AG09309 (cell line): Measurements from ENCODE around the gene KCNS1.

Experiments
- DNase-seq: peaks from one replicate; pipeline ENCODE4 v3.0.0-alpha.2; 2010; ENCODE audit warnings: low read depth
- H3K4me3 ChIP-seq: 2 replicates; pipeline ENCODE4 v1.5.1; 2011; ENCODE audit warnings: mild to moderate bottlenecking, low read depth, low read length, moderate library complexity; ENCODE audit not compliant: control insufficient read depth
- TF ChIP-seq, protein P1 (sequence below): IDR thresholded peaks from 2 replicates; pipeline ENCODE4 v1.5.1; 2011; ENCODE audit warnings: mild to moderate bottlenecking, low read depth, low read length, inconsistent platforms; ENCODE audit not compliant: insufficient read depth, control insufficient read depth; ENCODE audit errors: missing control alignments

KCNS1 gene

DNA sequence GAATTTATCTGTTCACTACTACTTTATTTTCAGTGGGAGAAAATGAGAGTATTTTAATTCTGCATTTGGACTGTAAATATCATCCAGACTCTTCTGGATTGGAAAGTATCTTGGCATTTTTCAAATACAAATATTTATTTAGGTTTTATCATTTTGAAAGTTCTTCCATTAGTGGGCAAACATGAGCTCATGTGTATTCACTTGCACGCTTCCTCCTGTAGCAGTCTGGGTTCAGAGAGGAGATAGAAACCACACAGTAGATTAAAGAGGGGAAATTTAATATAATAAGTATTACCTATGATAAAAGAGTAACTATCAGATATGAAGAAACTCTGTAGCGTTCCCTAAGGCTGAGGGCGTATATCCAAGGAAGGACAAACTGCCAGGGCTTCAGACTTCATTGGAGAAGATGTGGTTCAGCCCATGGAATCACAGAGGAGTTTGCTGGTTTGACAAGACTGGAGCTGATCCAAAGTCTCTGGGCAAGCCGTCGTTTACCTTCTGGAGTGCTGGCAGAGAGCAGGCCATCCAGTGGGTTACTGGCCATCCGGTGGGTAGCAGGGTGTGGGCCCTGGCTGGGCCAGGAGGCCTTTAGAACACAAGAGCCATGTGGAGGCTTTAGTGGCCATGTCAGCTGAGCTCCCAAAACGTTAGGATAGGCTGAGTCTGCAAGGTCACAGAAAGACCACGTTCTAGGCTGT, 44.3 kb downstream of the KCNS1 start:
- H3K4me3 ChIP-seq = no peak overlapping the region
- DNase-seq = no peak
- TF ChIP-seq, protein P1, sequence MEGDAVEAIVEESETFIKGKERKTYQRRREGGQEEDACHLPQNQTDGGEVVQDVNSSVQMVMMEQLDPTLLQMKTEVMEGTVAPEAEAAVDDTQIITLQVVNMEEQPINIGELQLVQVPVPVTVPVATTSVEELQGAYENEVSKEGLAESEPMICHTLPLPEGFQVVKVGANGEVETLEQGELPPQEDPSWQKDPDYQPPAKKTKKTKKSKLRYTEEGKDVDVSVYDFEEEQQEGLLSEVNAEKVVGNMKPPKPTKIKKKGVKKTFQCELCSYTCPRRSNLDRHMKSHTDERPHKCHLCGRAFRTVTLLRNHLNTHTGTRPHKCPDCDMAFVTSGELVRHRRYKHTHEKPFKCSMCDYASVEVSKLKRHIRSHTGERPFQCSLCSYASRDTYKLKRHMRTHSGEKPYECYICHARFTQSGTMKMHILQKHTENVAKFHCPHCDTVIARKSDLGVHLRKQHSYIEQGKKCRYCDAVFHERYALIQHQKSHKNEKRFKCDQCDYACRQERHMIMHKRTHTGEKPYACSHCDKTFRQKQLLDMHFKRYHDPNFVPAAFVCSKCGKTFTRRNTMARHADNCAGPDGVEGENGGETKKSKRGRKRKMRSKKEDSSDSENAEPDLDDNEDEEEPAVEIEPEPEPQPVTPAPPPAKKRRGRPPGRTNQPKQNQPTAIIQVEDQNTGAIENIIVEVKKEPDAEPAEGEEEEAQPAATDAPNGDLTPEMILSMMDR = no peak

DNA sequence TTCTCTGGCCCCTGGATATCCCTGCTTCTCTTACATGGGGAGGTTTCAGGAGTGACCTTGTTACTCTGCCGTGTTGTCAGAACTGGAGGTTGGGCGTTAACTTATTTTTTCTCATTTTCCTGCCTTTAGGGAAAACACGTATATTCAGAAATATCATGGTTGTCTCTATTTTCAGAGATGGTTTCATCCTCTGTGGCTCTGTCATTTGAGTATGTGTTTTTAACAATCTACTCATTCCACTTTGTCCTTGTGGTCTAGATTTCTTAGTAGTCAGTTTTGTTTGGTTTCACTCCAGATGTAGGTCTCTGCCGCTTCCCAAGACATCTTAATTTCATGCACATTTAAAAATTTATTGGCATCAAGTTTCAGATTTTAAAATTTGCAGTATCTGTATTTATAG, 45.9 kb downstream of the KCNS1 start:
- DNase-seq = no peak
- H3K4me3 ChIP-seq = no peak overlapping the region
- TF ChIP-seq, protein P1 = no peak

DNA sequence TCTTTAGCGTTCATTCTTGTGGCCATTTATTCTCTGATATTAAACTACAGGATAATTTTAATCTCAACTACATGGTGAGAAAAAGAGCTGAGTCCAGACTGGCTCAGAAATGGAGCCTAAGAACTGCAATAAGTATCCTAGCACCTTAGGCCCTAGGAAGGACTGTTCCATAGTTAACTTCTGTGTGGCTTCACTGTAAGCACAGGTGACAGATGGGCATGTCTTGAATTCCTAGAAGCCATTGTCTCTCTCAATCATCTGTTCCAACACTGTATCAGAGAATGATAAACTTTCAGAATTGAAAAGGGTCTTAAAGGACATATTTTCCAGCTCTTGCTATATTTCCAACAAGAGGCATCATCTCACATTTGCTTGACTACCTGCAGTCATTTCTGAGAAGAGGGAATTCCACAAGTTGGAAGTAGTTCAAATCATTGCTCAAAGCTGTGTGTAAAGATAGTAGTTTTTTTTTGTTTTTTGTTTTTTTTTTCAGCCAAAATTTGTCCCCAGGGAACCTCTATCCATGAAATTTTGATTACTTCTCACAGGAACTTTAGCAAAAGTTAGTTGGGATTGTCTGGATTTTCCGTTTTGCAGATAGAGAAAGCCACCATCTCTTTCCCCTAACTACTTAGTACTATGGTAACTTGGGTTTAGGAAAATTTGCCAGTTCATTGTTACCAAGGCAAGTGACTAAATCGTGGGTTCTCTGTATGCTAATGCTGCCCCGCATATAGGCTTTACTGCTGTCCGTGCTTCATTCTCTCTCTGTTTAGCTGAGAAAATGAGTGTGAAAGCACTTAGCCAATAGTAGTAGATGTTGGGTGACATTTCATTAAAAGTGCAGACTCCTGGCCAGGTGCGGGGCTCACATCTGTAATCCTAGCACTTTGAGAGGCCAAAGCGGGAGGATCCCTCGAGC, 47.2 kb downstream of the KCNS1 start:
- no peak for DNase-seq
- H3K4me3 ChIP-seq = no peak overlapping the region
- TF ChIP-seq, protein P1 = no peak

DNA sequence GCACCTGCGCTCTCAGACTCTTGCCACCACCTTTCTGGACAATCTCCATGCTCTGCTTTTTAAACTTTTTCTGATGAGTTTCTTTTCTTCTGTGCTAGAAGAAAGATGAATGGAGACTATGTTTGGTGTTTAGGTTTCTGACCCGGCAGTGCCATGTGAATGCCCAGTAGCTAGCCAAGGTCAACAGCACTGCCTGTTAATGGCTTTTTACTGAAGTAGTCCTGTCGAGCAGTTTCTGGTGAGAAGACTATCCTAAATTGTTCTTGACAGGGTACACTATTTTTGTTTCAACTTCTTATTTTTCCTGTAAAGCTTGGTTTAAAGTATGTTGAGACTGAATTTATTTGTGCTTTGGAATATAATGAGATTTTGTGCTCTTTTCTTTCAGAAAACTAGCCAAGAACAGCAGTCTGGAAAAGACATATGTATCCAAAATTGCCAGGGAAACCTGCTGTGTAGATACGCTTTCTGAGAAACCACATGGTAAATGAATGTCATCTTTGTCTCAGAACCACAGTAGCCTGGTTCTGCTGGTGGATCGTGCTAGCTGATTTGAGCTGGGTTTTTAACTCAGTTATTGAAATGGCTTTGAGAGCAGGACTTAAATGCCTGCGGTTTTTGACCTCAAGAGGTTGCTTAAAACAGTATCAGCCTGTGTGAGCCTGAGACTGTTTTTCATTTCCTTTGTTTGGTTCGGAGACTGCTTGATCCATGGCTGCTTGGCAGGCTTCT, 48.1 kb downstream of the KCNS1 start:
- TF ChIP-seq, protein P1 = no peak
- no peak overlapping the region for H3K4me3 ChIP-seq
- DNase-seq = peak; percentile 77

DNA sequence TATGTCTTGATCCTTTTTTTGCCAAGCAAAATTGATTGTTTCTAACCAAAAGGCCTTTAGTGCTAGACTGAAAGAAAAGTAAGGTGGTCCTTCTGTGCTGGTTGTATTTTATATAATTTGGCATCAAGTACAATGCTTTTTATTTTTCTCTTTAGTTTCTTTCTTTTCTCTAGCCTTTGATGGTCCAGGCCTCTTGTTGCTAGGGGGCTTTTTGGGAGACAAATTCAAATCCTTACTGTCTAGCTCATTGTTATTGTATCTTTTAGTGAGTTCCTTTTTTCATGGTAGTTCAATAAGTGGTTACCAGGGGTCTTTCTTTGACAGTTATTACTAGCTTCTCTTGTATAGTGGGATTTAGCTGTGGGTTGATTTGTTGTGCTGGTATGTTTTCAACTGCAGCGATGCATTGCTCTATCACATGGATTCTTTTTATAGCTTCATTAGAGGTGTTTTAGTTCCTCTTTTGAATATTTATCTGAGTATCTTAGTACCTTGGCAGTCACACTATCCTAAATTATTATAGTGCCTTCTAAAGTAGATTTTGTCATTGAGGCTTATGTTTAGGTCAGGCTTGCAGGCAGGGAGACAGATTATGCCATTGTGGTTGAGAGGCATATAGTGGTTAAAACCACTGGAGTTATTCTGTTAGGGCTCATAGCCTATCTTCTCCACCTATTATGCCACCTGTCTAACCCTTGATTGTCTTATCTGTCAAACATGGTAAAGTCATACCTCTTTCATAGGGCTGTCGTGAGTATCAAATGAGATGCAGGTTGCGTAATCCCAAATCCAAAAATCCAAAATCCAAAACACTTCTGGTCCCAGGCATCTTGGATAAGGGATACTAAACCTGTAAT, 49.5 kb downstream of the KCNS1 start:
- DNase-seq = no peak
- H3K4me3 ChIP-seq = no peak overlapping the region
- TF ChIP-seq, protein P1 = no peak

DNA sequence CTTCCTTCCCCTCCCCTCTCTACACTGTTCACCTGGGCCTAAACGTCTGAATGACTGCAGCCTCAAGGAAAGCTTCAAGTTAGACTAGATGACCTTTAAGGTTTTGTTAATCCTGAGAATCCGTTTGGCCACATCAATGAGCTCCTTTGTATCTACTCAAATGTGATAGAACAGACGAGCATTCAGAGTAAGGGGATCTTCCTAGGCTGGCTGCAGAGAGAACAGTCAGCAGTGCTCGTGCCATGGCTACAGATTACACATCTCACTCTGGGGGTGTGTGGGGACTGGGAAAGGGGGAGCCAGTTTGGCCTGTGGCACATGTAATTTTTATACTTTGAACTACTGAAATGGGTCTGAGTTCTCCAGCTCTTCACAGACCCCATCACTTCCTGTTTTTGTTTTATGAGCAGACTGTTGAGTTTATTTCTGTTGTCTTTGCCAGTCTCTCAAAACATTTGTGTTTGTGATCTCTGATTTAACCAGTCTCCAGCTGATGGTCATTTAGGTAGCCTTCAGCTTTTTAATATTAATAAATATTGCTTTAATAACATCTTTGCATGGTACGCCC, 50.9 kb downstream of the KCNS1 start:
- no peak for DNase-seq
- TF ChIP-seq, protein P1 = no peak
- H3K4me3 ChIP-seq = no peak overlapping the region
